CD14-positive monocyte (primary cell): Measurements from ENCODE around the gene GNLY. TPM values are rescaled to one million over a fixed set of nuclear protein-coding genes. Genes with fewer than 3 reads are reported as not detected.

Experiments used
- DNase-seq, 3 donors: peaks; one replicate each; pipeline ENCODE4 v3.0.0-alpha.2; 2011 to 2022
- H2AFZ ChIP-seq: 2 replicates; pipeline ENCODE4 v1.6.0; 2012; ENCODE audit warnings: mild to moderate bottlenecking, low read depth, low read length, inconsistent platforms; ENCODE audit not compliant: insufficient read depth, poor library complexity, severe bottlenecking
- H3K27ac ChIP-seq, 2 donors: 1 replicate in 1 of 2; 2 replicates in 1 of 2; pipeline ENCODE4 v1.5.1; 2012 to 2013; ENCODE audit warnings: low read length in 2 of 2, control low read depth in 1 of 2, inconsistent platforms in 1 of 2, low read depth in 1 of 2, mild to moderate bottlenecking in 1 of 2
- H3K27me3 ChIP-seq, 2 donors: one replicate each; pipeline versions ENCODE4 v1.6.0 to v1.6.1; 2011 to 2013; ENCODE audit warnings: low read length in 2 of 2; ENCODE audit not compliant: control insufficient read depth in 2 of 2, insufficient read depth in 2 of 2
- H3K36me3 ChIP-seq, 2 donors: replicated peaks in 1 of 2; 1 replicate in 1 of 2; 2 replicates in 1 of 2; pipeline versions ENCODE4 v1.5.1 to v1.6.1; 2012 to 2013; ENCODE audit warnings: low read length in 2 of 2, control low read depth in 1 of 2, inconsistent platforms in 1 of 2, mild to moderate bottlenecking in 1 of 2; ENCODE audit not compliant: insufficient read depth in 2 of 2, control insufficient read depth in 1 of 2
- H3K4me1 ChIP-seq, 2 donors: 1 replicate in 1 of 2; 2 replicates in 1 of 2; pipeline versions ENCODE4 v1.5.1 to v1.6.1; 2012 to 2013; ENCODE audit warnings: low read length in 2 of 2, control low read depth in 1 of 2, inconsistent platforms in 1 of 2, mild to moderate bottlenecking in 1 of 2, moderate library complexity in 1 of 2; ENCODE audit not compliant: insufficient read depth in 2 of 2, control insufficient read depth in 1 of 2
- H3K4me2 ChIP-seq: replicated peaks from 2 replicates; pipeline ENCODE3; 2012; ENCODE audit warnings: low read length, moderate library complexity, mild to moderate bottlenecking; ENCODE audit not compliant: poor library complexity, severe bottlenecking; ENCODE audit errors: extremely low read depth
- H3K4me3 ChIP-seq, 3 experiments: fragments of 200-600 bp in 1 of 3; sonication (generic) in 1 of 3; replicated peaks in 1 of 3; 1 replicate in 2 of 3; 2 replicates in 1 of 3; pipeline ENCODE4 v1.5.1; 2011 to 2013; ENCODE audit warnings: low read length in 3 of 3, mild to moderate bottlenecking in 3 of 3, control low read depth in 2 of 3, low read depth in 2 of 3, inconsistent platforms in 1 of 3, moderate library complexity in 1 of 3
- H3K79me2 ChIP-seq: 2 replicates; pipeline ENCODE4 v1.6.0; 2012; ENCODE audit warnings: mild to moderate bottlenecking, control low read depth, inconsistent platforms, low read length, moderate library complexity; ENCODE audit not compliant: insufficient read depth
- H3K9ac ChIP-seq: 2 replicates; pipeline ENCODE4 v1.6.0; 2017; ENCODE audit warnings: low read length, mild to moderate bottlenecking; ENCODE audit not compliant: insufficient read depth, poor library complexity, severe bottlenecking
- H3K9me3 ChIP-seq, 2 donors: replicated peaks in 1 of 2; 1 replicate in 1 of 2; 2 replicates in 1 of 2; pipeline versions ENCODE4 v1.5.1 to v1.6.1; 2012 to 2013; ENCODE audit warnings: low read length in 2 of 2, control low read depth in 1 of 2; ENCODE audit not compliant: control insufficient read depth in 1 of 2, insufficient read depth in 1 of 2
- H4K20me1 ChIP-seq: 2 replicates; pipeline ENCODE4 v1.6.0; 2012; ENCODE audit warnings: mild to moderate bottlenecking, low read length, control low read depth, moderate library complexity; ENCODE audit not compliant: insufficient read depth
- H3K27ac Mint-ChIP-seq, 7 donors: one replicate each; pipeline ENCODE4 v1.8.0; 2020; ENCODE audit warnings: mild to moderate bottlenecking in 7 of 7, mixed read lengths in 7 of 7, moderate library complexity in 6 of 7, inconsistent platforms in 2 of 7
- H3K27me3 Mint-ChIP-seq, 3 donors: one replicate each; pipeline ENCODE4 v1.8.0; 2021 to 2022; ENCODE audit warnings: low read depth in 3 of 3, mild to moderate bottlenecking in 3 of 3, mixed read lengths in 3 of 3, moderate library complexity in 3 of 3, inconsistent platforms in 1 of 3
- H3K36me3 Mint-ChIP-seq, 2 donors: one replicate each; pipeline ENCODE4 v1.8.0; 2020; ENCODE audit warnings: mixed read lengths in 2 of 2, inconsistent platforms in 1 of 2, mild to moderate bottlenecking in 1 of 2
- H3K4me1 Mint-ChIP-seq: one replicate; pipeline ENCODE4 v1.8.0; 2020; ENCODE audit warnings: mild to moderate bottlenecking, mixed read lengths
- H3K4me3 Mint-ChIP-seq, 2 donors: one replicate each; pipeline ENCODE4 v1.8.0; 2020; ENCODE audit warnings: mild to moderate bottlenecking in 2 of 2, mixed read lengths in 2 of 2, moderate library complexity in 1 of 2
- H3K9me3 Mint-ChIP-seq, 7 donors: one replicate each; pipeline ENCODE4 v1.8.0; 2020 to 2022; ENCODE audit warnings: mixed read lengths in 7 of 7, mild to moderate bottlenecking in 6 of 7, moderate library complexity in 6 of 7, inconsistent platforms in 2 of 7
- WGBS: methylation state at CpG from one replicate; pipeline ENCODE4 v1.1.5; 2013; ENCODE audit warnings: missing lambda C conversion rate; ENCODE audit not compliant: insufficient coverage; 5-methylcytosine and 5-hydroxymethylcytosine counted together
- intact Hi-C, 2 donors: fragments of 100-400 bp; cut with micrococcal nuclease; formaldehyde crosslinking; loops; one replicate each; pipeline versions ENCODE4 v1.15.0 to v1.15.1; 2023
- polyA plus RNA-seq, 3 donors: library from polyadenylated mRNA; depleted of rRNA in 1 of 3; unstranded in 2 of 3; stranded (reverse) in 1 of 3; fragments of 300-500 nt in 2 of 3; fragments of >200 nt in 1 of 3; fragmentation: Illumina TruSeq in 2 of 3; gene quantifications; 1 replicate in 2 of 3; 2 replicates in 1 of 3; pipeline ENCODE4 v1.2.3, GENCODE V29; 2012 to 2021
- TF ChIP-seq, protein P1 (sequence below): fragments of 200-600 bp; IDR thresholded peaks from one replicate; pipeline ENCODE4 v1.8.0; 2022; ENCODE audit warnings: antibody characterized with exemption, mild to moderate bottlenecking

The GNLY gene
- polyA plus RNA-seq, 3 donors: 4.6 to 13.2 (median 11.1) TPM

GRCh38 chr2:85675866-85676548, 18.2 kb upstream of the GNLY start:
- Mint-ChIP-seq H3K4me1 (peaks cover 81% of the 10 kb centered on the region), H3K36me3 (peaks cover 6 to 10% of the 10 kb centered on the region in 2 donors), H3K4me3 (no peak overlapping the region), H3K27ac (no peak overlapping the region), H3K27me3 (no peaks in the 10 kb centered on the region), H3K9me3 (peaks cover 0 to 2% (median 2%) of the 10 kb centered on the region in 7 donors)
- no peaks in the 10 kb centered on the region for H3K27me3 ChIP-seq
- no peak overlapping the region for H3K4me2 ChIP-seq
- TF ChIP-seq, protein P1, sequence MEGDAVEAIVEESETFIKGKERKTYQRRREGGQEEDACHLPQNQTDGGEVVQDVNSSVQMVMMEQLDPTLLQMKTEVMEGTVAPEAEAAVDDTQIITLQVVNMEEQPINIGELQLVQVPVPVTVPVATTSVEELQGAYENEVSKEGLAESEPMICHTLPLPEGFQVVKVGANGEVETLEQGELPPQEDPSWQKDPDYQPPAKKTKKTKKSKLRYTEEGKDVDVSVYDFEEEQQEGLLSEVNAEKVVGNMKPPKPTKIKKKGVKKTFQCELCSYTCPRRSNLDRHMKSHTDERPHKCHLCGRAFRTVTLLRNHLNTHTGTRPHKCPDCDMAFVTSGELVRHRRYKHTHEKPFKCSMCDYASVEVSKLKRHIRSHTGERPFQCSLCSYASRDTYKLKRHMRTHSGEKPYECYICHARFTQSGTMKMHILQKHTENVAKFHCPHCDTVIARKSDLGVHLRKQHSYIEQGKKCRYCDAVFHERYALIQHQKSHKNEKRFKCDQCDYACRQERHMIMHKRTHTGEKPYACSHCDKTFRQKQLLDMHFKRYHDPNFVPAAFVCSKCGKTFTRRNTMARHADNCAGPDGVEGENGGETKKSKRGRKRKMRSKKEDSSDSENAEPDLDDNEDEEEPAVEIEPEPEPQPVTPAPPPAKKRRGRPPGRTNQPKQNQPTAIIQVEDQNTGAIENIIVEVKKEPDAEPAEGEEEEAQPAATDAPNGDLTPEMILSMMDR: no peak
- intact Hi-C loops: no loop called here
- no peak for DNase-seq
- WGBS: 93% methylated on average over 3 of the region's 6 CpGs
- H2AFZ ChIP-seq: no peak overlapping the region
- H3K9ac ChIP-seq: no peak overlapping the region
- no peaks in the 10 kb centered on the region for H3K36me3 ChIP-seq
- H3K27ac ChIP-seq: no peak overlapping the region
- H3K79me2 ChIP-seq: no peaks in the 10 kb centered on the region
- peaks cover 76 to 83% of the 10 kb centered on the region in 2 donors for H3K4me1 ChIP-seq
- no peak overlapping the region for H3K4me3 ChIP-seq
- no peaks in the 10 kb centered on the region for H3K9me3 ChIP-seq
- H4K20me1 ChIP-seq: no peaks in the 10 kb centered on the region

GRCh38 chr2:85678377-85678776, 15.8 kb upstream of the GNLY start:
- no peaks in the 10 kb centered on the region for H3K27me3 Mint-ChIP-seq
- H3K79me2 ChIP-seq: no peaks in the 10 kb centered on the region
- intact Hi-C loops: no loop called here
- peak overlapping the region in 4 of 7 donors; percentile 23 to 73 (median 66) for H3K27ac Mint-ChIP-seq
- H2AFZ ChIP-seq: peak overlapping the region; percentile 64
- H3K9me3 ChIP-seq: no peaks in the 10 kb centered on the region
- no peak overlapping the region for H3K4me3 ChIP-seq
- no peaks in the 10 kb centered on the region for H3K36me3 ChIP-seq
- H3K4me2 ChIP-seq: peak overlapping the region; percentile 23
- H3K4me3 Mint-ChIP-seq: no peak overlapping the region
- H3K36me3 Mint-ChIP-seq: peaks cover 6 to 13% of the 10 kb centered on the region in 2 donors
- 30% methylated on average over 3 of the region's 3 CpGs for WGBS
- no peaks in the 10 kb centered on the region for H4K20me1 ChIP-seq
- peaks cover 67 to 75% of the 10 kb centered on the region in 2 donors for H3K4me1 ChIP-seq
- no peak overlapping the region for H3K27ac ChIP-seq
- peaks cover 73% of the 10 kb centered on the region for H3K4me1 Mint-ChIP-seq
- TF ChIP-seq, protein P1: no peak
- no peak for DNase-seq
- peaks cover 0 to 2% (median 2%) of the 10 kb centered on the region in 7 donors for H3K9me3 Mint-ChIP-seq
- no peak overlapping the region for H3K9ac ChIP-seq
- no peaks in the 10 kb centered on the region for H3K27me3 ChIP-seq
